GM20431 (cell line): Measurements from ENCODE around the gene AKR1C2.
"Not testable (repeated sequence)": the region's sequence is repeated elsewhere in the genome, so short reads cannot be mapped to it uniquely, and the experiment has no call there.

Experiments
- in situ Hi-C: fragments of 300-500 bp; cut with MseI, MboI; formaldehyde crosslinking; loops from one replicate; pipeline ENCODE4 v1.15.0; 2020; ENCODE audit warnings: low sequenced_read_pairs; ENCODE audit not compliant: unreplicated experiment

Gene AKR1C2

DNA sequence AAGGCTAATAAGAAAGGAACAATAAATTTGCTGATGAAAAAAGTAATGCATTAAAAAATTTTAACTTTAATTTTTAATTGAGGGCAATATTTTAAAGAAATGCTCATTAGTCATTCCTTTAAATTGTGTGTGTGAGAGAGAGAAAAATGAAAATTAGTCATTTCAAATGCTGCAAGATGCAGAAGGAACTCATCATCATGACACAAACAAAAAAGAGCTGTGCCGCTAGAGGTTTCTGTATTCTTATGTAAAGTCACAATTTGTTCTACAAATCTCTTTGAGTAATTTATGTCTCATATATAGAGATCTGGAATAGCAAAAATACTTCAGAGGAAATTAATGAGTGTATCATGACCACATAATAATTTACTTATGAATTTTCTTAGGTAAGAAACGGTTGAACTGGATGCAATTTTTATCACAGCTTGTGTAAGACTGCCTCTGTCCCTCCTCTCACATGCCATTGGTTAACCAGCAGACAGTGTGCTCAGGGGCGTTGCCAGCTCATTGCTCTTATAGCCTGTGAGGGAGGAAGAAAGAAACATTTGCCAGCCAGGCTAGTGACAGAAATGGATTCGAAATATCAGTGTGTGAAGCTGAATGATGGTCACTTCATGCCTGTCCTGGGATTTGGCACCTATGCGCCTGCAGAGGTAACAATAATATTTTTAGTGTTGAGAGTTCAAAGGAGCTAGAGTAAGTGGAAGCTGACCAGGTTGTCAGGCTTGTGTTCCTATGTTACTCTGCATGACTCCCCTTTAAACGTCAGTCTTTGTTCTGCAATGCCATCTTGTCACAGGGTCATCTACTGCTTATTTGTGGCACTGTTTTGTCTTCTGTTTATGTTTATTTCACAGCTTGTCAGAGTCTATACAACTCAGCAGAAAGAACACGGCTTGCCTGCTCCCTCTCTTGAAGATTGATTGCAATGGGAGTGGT lies 40.5 kb downstream of the AKR1C2 start, which contains the start of gene AKR1C1:
Gene AKR1C1, plus strand, starts transcription at position 540 of the 939 bp plus-strand sequence. Its CDS starts 30 bp downstream, at position 570.
- in situ Hi-C loops, result not testable (repeated sequence)

DNA sequence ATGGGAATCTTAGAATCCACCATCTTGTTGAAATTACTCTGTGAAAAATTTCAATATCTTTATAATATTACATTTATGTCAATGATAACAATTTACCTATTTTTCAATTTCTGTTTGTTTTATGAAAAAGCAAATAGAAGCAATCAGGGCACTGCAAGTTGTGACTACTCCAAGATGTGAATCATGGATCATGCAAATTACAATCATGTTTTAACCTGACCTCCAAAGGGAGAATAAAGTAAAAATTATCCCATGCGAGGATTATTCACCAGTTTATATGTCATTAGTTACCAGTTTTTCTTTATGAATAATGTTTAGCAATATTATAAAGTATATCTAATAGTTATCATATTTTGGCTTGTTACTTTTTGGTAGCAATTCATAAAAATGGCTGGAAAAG lies 41.3 kb downstream of the AKR1C2 start:
- in situ Hi-C loops, result not testable (repeated sequence)

DNA sequence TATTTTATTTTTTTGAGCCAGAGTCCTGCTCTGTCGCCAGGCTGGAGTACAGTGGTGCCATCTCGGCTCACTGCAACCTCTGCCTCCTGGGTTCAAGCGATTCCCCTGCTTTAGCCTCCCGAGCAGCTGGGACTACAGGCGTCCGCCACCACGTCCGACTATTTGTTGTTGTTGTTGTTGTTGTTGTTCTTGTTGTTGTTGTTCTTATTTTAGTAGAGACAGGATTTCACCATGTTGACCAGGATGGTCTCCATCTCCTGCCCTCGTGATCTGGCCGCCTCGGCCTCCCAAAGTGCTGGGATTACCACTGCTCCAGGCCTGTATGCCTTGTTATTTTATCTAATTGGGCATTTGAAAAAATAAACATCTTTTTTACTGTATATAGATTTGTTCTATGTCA lies 42.1 kb downstream of the AKR1C2 start:
- in situ Hi-C loops, result not testable (repeated sequence)

DNA sequence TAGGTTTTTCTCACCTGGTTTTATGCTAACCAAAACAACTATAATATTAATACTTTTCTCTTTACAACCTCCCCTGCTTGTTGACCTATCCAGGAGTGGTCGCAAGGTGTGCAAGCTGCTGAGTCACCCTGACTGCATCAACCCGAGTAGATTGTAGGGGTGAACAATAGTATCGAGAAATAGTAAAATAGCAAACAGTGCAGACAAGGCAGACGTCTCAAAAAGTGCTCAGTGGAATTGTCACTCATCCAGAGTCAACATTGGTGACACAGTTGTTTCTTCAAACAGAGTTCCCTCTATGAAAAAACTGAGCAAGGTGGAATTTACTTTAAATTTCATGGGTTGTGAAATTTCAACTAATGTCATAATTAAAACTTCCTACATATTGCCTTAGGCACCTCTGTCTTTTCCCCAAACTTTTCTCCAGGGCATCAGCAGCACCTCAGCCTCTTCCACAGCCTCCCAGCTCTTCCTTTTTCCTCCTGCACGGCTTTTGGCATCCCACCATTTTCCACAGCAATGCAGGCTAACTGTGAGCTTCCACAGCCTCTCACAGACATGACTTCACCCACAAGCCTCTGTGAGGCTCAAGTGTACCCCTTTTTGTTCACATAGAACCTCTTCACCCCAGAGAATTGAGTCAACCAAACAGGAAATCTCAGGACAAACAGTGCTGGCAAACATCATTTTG lies 46.6 kb downstream of the AKR1C2 start:
- in situ Hi-C loops, result not testable (repeated sequence)

DNA sequence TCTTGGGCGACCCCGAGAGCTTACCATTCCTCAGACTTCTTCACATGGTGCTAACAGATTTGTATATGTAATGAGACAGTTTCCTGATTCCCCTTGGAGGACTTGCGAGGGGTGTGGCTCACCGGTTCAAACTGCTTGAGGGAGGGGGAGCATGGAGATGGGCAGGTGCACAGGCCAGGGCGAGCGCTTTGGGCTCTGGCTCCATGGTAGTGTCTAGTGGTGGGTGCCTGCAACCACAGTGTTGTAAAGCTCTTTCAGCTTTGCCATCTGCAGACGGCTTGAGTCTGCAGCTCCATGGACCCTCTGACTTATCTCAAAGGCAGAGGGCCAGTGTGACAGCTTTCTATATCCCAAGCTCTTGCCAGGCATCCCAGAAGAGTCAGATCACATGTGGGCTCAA lies 47.6 kb downstream of the AKR1C2 start:
- in situ Hi-C loops, result not testable (repeated sequence)

DNA sequence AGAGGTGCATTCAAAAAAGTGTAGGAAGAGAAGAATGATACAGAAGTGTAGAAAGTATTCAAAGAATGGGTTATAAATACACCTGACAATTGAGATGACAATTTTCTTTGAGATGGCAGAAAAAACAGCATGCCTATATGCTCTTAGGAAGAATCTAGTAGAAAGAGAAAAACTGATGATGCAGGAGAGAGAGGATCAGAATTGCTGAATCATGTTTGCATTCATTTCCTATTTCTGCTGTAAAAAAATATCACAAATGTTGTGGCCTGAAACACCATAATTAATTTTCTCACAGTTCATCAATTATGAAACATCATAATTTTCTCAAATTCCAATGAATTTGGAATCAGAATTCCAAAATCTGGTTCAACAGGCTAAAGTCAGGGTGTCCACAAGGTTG lies 50.3 kb downstream of the AKR1C2 start:
- in situ Hi-C loops, result no loop called here

DNA sequence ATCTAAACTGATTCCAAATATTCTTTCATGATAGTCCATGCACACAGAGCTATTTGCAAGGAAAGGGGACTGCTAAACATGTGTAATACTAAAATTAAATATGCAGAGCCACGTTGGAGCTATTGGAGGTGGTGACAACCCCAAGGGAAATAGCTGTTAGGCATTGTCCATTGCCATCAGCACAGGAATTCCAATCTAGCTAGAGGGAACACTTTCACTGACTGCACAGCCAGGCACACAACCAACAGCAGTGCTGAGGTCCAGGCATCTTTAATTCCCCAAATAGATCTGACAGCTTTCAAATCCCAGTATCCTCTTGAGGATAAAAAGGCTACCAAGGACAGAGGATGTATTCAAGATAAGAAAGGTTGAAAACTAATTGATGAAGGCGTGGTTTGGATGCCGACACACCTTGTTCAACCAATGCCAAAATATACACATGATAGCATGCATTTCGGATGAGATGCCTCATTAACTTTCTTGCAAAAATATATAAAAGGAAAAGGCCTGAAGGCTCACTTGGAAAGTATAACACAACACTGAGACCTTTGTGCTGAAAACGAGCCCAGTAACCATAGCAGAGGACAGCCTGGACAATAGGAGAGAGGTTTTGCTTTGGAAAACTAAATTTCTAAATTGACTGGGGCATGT lies 52.0 kb downstream of the AKR1C2 start:
- in situ Hi-C loops, result not testable (repeated sequence)

DNA sequence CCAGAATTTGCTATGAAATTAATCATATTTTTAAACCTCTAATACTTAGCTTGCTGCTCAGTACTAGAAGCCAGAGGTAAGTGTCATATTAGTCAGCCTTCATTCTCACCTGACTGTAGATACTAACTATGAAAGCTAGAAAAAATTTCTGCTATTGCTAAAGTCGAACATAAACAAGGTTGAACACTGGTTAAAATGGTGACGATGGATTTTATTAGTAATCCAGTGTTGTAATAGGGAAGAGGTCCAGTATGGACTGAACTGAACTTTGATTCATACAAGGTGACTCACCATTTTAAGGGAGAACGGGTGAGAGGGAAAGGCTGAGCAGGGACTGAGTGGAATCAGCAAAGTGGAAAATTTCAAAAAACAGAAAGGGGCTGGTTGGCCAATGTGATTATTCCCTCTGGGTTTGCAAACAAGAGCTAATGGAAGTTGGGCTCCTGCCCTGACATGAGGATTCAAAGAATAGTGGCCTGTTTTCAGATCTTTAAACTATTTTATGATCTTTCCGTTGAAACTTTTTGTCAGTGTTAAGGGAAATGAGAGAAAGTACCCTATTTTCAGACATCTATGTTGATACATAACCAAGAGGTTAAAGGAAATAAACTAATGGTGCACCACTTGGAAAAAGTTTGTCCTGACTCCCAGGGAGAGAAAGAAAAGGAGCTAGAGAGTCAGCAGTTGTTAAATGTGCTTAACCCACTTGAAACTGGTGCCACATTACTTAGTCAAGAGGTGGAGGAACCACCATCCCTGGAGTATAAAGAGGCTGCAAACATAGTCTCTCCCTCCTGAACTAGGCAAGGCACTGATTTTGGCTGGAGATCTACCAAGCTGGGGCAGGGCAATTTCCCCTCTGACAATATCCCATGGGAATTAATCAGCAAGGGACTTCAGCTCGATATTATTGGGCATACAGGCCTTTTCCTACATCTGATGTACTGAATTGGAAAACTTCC lies 55.7 kb downstream of the AKR1C2 start:
- in situ Hi-C loops, result no loop called here

DNA sequence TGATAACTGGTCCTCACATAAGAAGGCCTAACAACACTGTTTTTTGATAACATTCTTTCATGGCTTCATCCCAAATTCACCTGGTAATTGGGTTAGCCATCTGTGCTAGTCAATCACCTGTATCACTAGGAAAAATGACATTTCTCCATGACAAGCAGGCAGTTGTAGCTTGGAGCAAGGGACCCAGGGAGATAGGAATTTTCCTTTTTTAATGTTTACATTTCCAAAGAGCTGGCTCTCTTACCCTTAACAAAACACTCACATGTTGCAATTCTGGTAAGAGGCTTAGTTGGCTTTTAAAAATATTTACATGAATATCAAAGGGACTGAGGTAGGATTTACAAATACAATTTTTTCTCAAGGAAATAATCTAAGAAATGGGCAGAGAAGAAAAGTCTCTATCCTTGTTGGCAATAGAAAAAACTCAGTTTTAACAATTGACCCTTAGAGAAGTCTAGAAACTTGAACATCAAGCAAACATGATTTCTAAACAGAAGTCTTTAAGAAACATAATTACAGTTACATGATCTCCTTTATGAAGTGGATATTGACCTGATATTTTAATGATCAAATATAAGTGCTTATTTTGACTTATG lies 56.5 kb downstream of the AKR1C2 start:
- in situ Hi-C loops, result no loop called here

DNA sequence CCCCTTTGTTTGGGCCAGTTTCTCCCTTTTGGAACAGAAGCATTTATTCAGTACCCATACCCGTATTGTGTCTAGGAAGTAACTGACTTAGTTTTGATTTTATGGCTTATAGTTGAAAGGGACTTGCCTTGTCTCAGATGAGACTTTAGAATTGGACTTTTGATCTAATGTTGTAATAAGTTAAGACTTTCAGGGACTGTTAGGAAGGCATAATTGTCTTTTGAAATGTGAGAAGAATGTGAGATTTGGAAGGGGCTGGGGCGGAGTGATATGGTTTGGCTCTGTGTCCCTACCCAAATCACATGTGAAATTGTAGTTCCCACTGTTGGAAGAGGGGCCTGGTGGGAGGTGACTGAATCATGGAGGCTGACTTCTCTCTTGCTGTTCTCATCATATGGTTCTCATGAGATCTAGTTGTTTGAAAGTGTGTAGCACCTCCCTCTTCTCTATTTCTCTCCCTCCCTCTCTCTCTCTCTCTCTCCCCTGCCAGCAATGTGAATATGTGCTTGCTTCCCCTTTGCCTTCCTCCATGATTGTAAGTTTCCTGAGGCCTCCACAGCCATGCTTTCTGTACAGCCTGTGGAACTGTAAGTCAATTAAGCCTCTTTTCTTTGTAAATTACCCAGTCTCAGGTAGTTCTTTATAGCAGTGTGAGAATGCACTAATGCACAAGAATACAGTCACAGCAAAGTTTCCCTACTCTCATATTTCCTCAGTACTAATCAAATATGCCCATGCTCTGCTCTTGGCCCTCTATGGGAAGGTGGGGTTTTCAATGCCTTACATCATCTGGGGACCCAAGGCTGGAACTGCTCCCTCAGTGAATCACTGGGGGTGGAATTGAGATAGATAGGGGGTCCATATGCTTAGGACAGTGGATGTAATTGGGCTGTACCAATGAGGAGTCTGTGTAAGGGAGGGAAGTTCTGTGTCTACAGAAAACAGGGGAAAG lies 57.6 kb downstream of the AKR1C2 start:
- in situ Hi-C loops, result no loop called here

DNA sequence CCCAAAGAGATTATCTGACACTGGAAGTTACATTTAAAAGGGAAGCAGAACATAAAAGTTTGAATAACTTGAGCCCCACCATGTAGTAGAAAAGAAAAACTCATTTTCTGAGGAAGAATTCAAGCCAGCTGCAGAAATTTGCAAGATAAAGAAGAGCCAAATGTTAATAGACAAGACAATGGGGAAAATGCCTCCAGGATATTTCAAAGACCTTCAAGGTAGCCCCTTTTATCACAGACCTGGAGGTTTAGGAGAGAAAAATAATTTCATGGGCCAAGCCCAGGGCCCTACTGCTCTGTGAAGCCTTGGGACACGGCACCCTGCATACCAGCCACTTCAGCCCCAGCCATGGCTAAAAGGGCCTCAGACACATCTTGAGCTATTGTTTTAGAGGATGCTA lies 58.8 kb downstream of the AKR1C2 start:
- in situ Hi-C loops, result no loop called here

DNA sequence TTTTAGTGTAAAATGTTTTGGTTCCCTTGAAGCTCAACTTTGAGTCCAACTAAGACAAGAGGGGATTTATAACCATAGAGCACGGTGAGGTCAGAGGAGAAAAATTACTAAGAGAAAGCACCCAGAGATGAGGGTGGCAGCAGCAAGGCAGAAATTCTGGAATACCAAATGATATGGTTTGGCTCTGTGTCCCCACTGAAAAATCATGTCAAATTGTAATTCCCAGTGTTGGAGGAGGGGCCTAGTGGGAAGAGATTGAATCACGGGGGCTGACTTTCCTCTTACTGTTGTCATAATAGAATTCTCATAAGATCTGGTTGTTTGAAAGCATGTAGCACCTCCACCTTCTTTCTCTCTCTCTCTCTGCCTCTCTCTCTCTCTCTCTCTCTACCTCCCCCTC lies 59.8 kb downstream of the AKR1C2 start:
- in situ Hi-C loops, result no loop called here

DNA sequence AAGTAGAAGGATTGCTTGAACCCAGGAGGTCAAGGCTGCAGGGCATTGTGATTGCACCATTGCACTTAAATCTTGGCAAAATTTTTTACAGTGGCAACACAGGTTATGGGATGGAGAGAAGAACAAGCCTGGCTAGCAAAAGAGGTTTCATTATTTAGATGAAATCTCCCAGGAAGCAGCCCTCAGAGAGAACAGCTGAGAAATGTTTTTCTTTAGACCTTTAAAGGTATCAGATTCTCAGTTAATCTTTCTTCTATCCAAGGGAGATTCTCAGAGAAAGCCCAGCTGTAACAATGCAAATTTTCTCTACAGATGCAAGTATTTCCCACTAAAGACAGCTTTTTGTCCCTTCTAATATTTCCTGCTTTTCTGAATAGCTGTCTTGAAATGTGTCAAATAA lies 60.2 kb downstream of the AKR1C2 start:
- in situ Hi-C loops, result not testable (repeated sequence)

DNA sequence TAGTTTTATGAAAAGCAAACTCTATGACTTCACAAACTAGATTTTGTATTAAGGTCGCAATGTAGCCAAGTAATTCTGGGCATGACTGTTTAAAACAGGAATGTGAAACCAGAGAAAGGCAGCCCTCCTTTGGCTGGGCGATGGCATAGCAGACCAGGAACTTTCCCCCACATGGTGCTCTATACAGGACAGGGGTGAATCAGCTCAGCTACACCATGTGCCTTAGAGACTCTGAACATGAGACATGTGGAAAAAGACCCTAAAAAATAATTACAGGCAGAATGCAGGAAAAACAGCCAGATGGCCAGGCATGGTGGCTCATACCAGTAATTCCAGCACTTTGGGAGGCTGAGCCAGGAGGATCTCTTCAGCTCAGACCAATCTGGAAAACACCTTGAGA lies 60.7 kb downstream of the AKR1C2 start:
- in situ Hi-C loops, result not testable (repeated sequence)

DNA sequence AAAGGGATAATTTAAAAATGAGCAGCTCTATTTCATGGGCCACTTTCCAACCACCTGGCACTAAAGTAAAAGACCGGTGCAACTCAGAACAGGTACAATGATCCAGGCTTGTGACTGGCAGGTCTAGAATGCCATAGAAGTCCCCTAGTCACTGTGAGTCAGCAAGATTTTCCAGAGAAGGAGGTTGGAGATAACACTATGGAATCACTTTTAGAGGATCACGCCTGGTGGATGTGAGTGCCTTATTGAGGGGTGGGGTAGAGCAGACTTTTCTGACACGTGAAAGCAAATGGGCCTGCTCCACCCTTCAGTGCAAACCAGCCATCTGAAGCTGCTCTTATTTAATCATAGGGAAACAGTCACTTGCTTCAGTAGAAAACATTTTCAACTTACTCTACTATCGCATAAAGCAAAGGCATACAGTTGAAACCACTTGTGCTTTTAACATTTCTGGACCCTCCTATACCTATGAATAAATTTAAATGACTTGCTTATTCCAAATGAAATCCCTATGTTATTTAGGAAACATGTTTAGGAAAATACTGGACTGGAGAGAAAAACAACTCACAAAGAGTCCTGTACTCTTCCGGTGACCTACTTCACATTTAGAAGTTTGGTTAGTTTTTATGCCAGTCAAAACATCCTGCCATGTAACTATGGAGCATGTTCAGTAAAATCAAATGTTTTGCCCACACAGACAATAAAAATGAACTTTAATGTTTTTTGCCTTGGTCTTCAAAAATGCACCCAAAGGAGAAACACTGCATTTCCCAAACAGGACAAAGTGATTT lies 61.9 kb downstream of the AKR1C2 start:
- in situ Hi-C loops, result no loop called here

DNA sequence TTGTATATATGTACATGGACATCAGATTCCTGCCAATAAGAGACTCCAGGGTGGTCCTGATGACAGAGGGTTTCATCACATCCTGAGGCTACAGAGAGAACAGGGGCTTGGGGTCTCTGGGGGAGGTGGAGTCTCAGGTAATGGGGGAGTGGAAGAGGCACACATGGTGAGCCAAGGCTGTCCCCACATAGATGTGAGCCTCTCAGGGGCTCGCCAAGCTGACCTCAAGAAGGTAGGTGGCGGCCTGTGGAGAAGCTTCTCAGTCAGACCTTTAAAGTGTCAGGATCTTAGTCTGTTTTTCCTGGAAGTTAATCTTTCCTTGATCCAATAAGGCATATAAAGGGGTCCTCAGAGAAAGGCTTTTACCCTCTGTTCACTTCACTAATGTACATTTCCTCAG lies 62.7 kb downstream of the AKR1C2 start:
- in situ Hi-C loops, result not testable (repeated sequence)

DNA sequence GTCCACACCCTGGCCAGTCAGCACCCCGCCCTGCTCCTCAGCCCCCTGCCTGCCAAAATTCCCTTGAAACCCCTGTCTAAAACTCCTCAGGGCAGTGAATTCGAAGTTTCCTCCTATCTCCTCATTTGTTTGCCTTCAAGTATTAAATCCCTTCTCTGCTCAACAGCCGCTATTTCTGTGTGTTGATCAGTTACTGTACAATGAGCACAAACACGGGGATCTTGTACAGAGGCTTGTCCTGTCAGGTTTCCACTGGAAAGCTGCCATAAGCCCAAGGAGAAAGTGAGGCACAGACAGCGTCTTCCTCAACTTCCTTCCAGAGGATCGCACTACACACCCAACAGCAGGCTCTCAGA lies 63.6 kb downstream of the AKR1C2 start:
- in situ Hi-C loops, result not testable (repeated sequence)
